GM19395 (cell line): ENCODE data around the gene STON1.
"Not testable (repeated sequence)": the region's sequence is repeated elsewhere in the genome, so short reads cannot be mapped to it uniquely, and the experiment has no call there.

Source experiments
- ATAC-seq: cut with Tn5 transposase; IDR thresholded peaks from one replicate; pipeline ENCODE4 v1.9.1; 2021; ENCODE audit warnings: mild to moderate bottlenecking, moderate library complexity; ENCODE audit not compliant: unreplicated experiment

The STON1 gene

DNA sequence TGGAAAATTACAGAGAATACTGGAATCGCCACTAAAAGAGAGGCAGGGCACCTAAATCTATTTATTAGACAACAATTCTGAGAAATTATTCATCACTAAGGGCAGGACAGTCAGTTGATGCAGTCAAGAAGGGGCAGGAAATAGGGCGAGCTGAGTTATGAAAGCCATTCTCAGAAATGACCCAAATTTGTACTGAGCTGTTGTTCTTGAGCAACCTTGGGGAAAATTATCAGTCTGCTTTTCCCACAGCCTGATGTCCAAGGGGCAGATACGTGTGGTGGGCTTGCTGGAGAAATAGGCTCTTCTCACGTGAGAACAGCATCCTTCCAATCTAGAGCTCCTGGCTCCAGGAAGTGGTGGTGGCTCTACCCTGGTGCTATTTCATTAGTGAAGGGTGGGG is 38.6 kb downstream of the STON1 start:
- no peak for ATAC-seq

DNA sequence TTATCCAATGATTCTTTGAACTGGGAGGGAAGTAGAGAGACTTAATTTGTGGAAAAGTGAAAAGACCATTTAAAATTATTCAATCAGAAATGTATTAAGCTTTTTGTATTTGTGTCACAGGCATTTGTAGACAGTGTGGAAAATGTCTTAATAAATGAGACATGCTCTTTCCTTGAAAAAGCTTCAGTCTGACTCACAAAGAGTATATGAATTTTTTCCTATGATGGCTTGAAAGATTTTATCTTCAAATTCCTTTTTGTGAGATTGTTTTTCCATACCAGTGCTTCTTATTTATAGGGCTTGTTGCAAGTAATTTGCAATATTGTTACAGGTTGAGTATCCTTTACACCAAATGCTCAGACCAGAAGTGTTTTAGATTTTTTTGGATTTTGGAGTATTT is 39.5 kb downstream of the STON1 start:
- no peak for ATAC-seq

DNA sequence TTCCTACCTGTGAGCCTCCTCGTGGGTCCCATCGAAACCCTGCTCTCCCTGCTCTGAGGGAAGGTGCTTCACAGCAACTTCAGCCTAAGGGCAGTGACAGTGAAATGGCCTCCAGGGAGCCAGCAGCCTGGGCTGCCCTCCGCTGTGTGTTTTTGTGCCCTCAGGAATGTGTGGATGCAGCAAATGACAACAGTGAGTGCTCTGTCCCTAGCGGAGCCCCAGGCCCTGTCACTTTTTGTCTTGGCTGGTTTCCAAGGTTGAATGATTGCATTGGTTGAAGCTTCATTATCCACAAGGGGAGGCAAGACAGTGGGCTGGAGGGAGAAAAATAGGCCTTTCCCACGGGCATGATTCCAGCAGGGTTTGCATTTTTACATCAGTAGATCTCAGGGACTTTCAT is 42.9 kb downstream of the STON1 start:
- no peak for ATAC-seq

DNA sequence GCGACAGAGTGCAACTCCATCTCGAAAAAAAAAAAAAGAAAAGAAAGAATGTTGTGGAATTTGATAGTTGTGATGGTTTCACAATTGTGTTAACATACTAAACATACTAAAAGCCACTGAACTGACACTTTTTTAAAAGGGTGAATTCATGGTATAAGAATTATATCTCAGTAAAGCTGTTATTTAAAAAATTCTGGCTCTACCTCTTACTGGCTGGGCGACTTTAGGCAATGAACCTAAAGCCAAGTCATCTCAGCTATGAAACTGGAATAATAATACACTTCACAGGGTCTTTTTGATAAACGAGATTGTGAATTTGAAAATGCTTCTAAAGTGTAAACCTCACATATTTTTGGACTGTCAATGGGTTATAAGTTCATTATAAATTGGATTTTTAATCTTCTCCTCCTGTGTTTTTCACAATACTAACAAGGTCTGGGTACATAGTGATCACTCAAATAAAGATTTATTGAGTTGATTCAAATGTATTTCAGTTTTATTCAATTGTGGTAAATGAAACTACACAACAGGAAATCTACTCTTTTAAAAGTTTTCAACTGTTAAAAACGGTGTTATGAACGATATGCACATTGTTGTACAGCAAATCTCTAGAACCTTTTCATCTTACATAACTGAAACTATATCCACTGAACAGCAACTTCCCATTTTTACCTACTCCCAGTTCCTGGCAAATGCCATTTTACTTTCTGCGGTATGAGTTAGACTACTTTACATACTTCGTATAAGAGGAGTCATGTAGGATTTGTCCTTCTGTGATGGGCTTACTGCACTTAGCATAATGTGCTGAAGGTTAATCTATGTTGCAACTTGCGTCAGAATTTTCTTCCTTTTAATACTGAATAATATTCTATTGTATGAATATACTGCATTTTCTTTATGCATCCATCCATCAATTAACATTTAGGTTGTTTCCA is 44.7 kb downstream of the STON1 start:
- ATAC-seq: no peak

DNA sequence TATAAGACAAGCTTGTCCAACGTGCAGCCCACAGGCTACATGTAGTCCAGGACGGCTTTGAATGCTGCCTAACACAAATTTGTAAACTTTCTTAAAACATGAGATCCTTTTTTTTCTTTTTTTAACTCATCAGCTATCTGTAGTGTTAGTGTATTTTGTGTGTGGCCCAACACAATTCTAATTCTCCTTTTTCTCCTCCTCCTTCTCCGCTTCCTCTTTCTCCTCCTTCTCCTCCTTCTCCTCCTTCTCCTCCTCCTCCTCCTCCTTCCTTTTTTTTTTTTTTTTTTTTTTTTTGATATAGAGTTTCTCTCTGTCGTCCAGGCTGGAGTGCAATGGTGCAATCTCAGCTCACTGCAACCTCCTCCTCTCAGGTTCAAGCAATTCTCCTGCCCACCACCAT is 48.4 kb downstream of the STON1 start:
- no peak for ATAC-seq

DNA sequence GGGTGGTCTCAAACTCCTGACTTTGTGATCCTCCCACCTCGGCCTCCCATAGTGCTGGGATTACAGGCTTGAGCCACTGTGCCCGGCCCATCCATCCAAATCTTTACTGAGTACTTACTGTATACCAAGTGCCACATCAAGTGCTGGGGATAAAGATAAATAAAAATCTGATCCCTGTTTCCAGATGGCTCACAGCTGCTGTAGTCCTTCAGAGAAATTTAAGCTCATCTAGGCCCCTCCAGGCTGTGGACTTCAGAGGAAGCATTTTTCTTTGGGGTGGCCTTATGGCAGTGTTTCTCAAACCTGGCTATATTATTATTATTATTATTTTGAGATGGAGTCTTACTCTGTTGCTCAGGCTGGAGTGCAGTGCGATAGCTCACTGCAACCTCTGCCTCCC is 54.0 kb downstream of the STON1 start:
- no peak for ATAC-seq

DNA sequence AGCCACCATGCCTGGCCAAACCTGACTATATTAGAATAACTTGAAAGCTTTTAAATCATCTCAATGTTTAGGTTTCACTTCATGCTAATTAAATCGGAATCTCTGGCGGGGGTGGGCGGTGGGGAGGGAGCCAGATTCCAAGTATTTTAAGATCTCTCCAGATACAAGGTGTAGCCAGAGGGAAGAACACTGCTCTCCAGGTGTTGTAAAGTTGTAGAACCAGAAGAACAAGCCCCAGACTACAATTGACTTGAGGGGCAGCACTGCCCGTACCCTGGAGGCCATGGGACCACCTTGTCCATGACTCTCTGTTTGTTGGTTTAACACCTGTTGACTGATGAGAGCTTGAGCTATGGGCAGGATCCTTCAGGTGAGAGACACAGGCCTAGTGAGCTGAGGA is 54.6 kb downstream of the STON1 start:
- no peak for ATAC-seq

DNA sequence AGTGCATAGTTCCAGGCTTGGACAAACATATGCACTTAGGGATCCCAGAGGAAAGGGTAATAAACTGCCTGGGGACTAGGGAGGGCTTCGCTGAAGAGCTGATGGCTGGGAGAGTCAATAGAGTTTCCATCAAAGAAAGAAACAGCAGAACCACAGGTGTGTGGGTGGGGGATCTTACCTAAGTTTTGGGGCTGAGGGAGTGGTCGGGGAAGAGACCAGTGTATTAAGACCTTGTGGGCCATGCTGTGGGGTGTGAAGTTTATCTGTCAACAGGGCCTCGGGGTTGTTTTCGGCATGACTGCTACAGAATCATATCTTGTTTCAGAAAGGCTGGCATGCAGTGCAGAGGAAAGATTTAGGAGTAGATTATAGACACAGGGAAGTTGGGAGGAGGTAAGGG is 56.5 kb downstream of the STON1 start:
- ATAC-seq: no peak

DNA sequence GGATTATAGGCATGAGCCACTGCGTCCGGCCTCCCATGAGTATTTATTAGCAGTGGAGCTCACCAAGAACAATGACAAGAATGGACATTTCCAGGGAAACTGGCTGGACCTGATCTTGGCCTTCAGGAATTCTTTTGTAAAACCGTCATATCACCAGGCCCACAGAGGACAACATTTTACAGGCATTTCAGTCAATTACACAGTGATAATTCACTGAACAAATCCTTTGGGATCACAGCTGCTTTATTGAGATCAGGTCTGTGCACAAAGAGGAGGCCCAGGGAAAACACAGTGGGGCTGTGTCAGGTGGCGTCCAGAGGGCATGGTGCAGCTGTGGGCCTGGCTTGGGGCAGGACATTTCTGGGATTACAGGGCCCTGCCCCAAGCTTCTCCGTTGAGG is 57.6 kb downstream of the STON1 start:
- no peak for ATAC-seq

DNA sequence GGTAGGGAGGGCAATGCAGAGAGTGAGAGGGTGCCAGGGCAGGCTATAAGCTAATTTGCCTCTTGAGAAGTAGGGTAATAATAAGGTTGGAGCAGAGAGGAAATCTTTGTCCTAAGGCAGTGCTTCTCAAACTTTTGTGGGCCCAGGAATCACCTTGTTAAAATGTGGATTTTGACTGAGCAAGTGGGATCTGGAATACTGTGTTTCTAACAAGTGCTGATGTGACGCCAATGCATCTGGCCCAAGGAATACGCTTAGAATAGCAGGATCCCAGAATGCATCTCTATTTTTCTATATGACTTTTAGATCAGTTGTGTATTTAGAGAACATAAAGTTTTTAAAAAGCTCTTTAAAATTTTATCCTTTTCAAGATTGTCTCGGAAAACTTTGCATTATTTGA is 58.0 kb downstream of the STON1 start:
- no peak for ATAC-seq

DNA sequence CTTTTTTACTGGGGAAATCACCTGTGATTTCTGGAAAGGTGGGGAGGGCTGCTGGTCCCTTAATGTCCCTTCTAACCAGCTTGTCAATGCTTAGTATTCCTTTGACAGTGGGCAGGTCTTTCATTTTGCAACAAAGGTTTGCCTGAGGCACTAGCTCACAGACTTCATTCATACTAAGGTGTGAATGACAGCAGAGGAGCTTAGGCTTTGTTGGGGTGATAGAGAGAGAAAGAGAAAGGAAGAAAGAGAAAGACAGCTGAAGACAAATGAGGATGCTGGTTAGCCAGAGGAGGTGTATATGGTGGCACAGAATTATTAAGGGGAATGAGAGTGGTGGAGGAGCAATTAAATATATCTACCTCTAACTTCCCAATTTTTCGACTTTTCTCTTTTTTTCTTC is 58.8 kb downstream of the STON1 start:
- no peak for ATAC-seq

DNA sequence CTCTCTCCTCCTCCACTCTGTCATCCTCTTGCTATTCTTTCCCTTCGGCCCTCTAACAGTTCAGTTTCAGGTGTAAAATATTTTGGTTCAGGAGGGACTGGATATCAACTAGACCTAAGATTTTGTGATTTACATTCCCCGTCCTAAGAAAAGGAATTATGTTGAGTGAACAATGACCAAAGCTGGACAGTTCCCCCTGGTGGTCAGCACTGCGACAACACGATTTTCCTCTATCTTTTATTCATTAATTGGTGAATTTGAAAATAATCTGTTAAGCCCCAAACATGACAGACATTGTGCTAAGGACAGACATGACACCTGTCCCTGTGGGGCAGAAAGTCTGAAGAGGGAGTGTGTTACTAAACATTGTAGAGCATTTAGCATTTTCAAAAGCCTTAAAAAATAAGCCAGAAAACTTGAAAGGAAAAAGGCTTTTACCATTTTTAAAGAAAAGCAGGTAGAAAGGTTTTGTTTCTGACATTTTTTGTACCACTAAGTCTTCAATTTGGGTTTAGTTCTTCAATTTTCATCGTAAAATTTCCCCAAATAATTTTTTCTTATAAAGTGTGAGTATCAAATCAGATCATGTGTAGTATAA is 59.3 kb downstream of the STON1 start:
- ATAC-seq: no peak

DNA sequence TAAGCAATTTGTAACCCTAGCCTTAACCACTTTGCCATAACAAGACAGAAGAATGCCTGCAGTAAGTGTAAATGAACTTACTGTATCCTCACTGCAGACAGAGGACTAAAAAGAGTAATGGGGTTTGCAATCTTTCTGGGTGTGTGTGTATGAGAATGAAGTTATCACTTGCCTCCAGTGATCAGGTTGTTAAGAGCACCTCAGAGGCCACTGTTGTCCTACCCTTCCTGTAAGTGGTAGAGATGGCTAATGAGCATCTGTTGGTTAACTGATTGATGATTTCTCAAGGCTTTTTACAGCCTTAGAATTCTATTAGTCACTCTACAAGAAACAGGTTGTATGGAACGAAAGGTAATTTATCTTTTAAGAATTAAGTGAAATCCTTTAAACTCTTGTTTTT is 60.1 kb downstream of the STON1 start:
- ATAC-seq: no peak

DNA sequence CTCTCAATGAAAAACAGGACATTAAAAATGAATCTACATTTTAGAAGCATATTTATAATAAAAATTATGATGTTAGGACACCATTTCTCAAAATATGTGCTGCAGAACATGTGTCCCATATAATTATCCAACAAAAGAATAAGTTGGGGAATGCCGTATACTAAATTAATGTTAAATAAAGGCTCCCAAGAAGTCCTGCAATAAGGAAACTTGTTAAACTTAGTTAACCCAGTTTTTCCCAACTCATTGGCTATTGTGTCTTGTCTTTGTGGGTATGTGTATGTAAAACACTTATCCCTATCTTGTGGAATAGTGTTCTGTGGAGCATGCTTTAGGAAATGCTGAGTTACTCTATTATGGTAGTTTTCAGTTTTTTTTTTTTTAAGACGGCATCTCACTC is 62.1 kb downstream of the STON1 start:
- no peak for ATAC-seq

DNA sequence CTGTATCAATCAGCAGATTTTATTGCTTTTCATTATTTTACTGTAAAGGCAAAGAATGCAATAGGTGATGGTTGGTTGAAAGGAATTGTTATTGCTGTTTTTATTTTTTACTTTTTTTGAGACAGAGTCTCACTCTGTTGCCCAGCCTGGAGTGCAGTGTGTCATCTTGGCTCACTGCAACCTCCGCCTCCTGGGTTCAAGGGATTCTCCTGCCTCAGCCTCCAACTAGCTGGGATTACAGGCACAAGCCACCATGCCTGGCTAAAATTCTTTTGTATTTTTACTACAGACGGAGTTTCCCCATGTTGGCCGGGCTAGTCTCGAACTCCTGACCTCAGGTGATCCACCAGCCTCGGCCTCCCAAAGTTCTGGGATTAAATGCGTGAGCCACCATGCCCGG is 66.8 kb downstream of the STON1 start:
- ATAC-seq: not testable (repeated sequence)

DNA sequence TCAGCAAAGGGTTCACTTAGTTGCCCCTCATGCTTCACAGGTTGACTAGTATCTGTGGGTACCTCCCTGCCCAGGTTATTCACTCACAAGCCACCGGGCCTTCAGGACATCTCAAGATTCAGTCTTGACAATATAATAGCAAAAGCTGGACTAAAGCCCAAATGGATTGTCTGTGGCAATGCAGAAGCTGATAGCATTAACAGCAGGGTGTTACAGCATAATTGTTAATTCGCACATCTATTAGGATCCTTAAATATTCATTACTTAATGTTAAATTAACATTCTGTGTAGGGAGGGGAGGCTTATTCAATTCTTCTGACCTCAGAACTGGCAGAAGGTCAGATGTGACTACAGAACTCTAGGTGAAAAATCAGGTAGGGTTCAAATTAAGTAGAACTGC is 67.5 kb downstream of the STON1 start:
- ATAC-seq: no peak

DNA sequence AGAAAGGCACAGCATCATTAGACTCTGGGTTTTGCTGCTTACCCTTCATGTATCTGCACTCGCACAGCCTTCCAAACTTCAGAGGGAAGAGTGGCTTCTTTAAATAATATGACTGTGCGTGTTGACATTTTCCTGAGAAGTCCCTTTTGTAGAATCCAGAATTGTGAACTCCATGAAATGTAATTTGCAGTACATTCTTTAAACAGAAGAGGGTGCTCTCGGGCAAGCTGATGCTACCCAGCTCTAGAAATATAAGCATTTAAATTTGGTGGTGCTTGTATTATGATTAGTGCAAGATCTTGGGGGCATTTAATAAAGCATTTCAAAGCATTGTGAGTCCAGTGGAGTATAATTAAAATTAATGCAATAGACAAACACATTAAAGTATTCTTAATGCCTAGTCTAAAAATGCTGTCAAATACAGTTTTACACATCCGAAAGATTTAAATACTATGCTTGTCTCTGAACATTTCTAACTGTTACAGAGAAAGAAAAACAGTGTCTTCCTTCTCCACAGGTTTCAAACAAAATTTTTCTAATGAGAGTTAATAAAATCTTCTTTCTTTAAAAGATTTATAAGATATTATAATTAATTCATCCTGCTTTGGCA is 70.4 kb downstream of the STON1 start:
- no peak for ATAC-seq

DNA sequence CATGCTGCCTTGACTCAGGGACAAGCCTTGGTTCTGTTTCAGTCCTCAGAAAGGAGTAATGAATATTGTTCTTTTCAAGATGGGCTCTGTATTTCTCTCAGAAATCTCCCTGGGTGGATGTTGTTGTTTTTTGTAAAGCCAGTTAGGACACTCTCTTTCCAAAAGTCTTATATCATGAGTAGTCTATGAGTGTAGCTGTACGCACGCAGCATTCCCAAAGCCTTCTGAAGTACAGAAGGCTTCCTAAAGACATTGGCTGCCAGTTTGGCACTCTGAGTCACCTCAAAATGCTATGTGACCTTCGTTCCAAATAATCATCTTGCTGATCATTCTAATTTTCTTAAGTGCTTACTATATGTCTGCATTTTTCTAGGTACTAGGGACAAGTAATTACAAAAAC is 71.0 kb downstream of the STON1 start:
- ATAC-seq: no peak

DNA sequence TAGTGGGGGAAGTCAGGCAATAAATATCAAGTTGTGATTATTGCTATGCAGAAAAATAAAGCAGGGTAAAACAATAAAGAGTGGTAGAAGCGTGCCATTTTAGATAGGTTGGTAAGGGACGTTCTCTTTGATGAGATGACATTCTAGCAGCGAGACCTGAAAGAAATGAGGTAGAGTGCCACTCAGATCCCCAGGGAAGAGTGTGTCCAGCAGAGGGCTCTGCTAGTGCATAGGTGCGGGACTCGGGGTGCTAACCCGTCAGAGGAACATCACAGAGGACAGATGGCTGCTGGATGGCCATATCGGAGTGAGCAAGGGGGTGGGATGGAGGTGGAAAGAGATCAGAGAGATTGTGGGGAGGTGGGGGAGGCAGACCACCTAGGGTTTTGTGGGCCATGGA is 71.4 kb downstream of the STON1 start:
- no peak for ATAC-seq

DNA sequence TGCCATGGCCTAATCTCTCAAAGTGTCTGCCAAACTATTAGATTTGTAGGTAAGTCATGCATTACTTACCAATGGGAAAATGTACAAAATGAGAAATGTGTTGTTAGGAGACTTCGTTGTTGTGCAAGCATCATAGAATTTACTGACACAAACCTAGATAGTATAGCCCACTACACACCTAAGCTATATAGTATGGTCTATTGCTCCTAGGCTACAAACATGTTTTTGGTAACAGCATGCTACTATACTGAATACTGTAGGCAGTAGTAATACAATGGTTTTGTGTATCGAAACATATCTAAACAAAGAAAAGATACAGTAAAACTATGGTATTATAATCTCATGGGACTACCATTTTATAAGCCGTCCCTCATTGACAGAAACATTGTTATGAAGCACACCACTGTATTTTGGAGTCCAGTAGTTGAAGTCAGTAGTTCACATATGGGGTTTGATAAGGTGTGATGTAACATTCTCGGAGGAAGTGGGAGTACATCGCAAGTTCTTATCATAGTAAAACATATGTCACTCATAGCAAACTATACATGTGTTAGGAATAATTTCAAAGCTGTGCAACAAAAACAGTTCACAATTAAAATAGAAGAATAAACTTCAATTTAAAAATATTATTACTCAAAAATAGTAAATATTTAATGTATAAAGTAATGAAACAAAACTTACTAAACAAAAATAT is 75.7 kb downstream of the STON1 start:
- no peak for ATAC-seq

DNA sequence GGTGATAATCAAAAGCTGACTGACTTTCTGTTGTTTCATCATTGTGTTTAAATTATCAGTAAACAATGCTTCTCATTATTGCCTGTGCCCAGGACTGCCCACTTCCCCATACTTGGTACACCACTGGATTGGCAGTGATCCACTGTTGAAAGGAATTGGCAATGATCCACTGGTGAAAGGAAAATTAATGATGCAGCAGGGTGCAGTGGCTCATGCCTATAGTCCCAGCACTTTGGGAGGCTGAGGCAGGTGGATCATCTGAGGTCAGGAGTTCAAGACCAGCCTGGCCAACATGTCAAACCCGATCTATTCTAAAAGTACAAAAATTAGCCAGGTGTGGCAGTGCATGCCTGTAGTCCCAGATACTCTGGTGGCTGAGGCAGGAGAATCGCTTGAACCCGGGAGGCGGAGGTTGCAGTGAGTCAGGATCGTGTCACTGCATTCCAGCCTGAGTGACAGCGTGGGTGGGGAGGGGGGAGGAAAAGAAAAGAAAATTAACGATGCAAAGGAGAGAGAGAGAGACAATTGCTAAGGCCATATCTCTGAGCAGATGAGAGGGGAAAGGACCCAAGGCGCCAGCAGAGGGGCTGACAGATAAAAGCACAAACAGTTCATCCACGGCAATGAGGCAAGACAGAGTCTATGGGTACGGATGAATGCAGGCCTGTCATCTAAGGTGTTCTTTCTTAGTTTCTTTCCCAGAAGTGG is 77.5 kb downstream of the STON1 start:
- ATAC-seq: no peak
